ENCODE measurements around the gene RSF1. TPM values are rescaled to one million over a fixed set of nuclear protein-coding genes. Genes with fewer than 3 reads are reported as not detected.
A peak's percentile ranks its signal among the peaks of the same experiment; 100 is the strongest.

Gene RSF1
- total RNA-seq, 1 donor from 2014 or later = 64.4 TPM

- DNase-seq = no peak
These were observed 7.3 kb downstream of the RSF1 start for GRCh38 chr11:77813256-77813655.

- DNase-seq = no peak
These were observed 13.5 kb downstream of the RSF1 start for GRCh38 chr11:77806993-77807392.

GRCh38 chr11:77806415-77806814 is 14.1 kb downstream of the RSF1 start:
- no peak for DNase-seq

GRCh38 chr11:77801477-77801876 is 19.0 kb downstream of the RSF1 start:
- DNase-seq = no peak

- DNase-seq = no peak
These were observed 20.1 kb downstream of the RSF1 start for GRCh38 chr11:77800449-77800848.

- DNase-seq = no peak
These were observed 21.2 kb downstream of the RSF1 start for GRCh38 chr11:77799338-77799737.

GRCh38 chr11:77793972-77794371 is 26.6 kb downstream of the RSF1 start:
- no peak for DNase-seq

- no peak for DNase-seq
These were observed 29.2 kb downstream of the RSF1 start for GRCh38 chr11:77791301-77791700.

- DNase-seq = no peak
These were observed 30.6 kb downstream of the RSF1 start for GRCh38 chr11:77789731-77790476.

GRCh38 chr11:77789061-77789730 is 31.3 kb downstream of the RSF1 start:
- DNase-seq = no peak

GRCh38 chr11:77784572-77784971 is 36.0 kb downstream of the RSF1 start:
- DNase-seq = no peak

GRCh38 chr11:77783025-77783424 is 37.5 kb downstream of the RSF1 start:
- no peak for DNase-seq

GRCh38 chr11:77779935-77780334 is 40.6 kb downstream of the RSF1 start:
- no peak for DNase-seq

GRCh38 chr11:77778549-77778948 is 42.0 kb downstream of the RSF1 start:
- DNase-seq = no peak

GRCh38 chr11:77778118-77778517 is 42.4 kb downstream of the RSF1 start:
- DNase-seq = no peak

- no peak for DNase-seq
These were observed 44.1 kb downstream of the RSF1 start for GRCh38 chr11:77776455-77776854.

GRCh38 chr11:77775936-77776335 is 44.6 kb downstream of the RSF1 start:
- DNase-seq = no peak

GRCh38 chr11:77771135-77771534 is 49.4 kb downstream of the RSF1 start:
- no peak for DNase-seq

- no peak for DNase-seq
These were observed 49.9 kb downstream of the RSF1 start for GRCh38 chr11:77770629-77771028.

- no peak for DNase-seq
These were observed 58.1 kb downstream of the RSF1 start for GRCh38 chr11:77762426-77762825.

GRCh38 chr11:77761491-77761890 is 59.0 kb downstream of the RSF1 start:
- no peak for DNase-seq

GRCh38 chr11:77758331-77758730 is 62.2 kb downstream of the RSF1 start:
- peak; percentile 2 for DNase-seq

GRCh38 chr11:77753230-77753629 is 67.3 kb downstream of the RSF1 start:
- no peak for DNase-seq

GRCh38 chr11:77752516-77752915 is 68.0 kb downstream of the RSF1 start:
- DNase-seq = no peak
